8988T (cell line): Measurements from ENCODE around the gene HIP1.
"Not testable (repeated sequence)": the region's sequence is repeated elsewhere in the genome, so short reads cannot be mapped to it uniquely, and the experiment has no call there.

Experiments used
- DNase-seq: peaks from one replicate; pipeline ENCODE4 v3.0.0; 2011

The HIP1 gene

DNA sequence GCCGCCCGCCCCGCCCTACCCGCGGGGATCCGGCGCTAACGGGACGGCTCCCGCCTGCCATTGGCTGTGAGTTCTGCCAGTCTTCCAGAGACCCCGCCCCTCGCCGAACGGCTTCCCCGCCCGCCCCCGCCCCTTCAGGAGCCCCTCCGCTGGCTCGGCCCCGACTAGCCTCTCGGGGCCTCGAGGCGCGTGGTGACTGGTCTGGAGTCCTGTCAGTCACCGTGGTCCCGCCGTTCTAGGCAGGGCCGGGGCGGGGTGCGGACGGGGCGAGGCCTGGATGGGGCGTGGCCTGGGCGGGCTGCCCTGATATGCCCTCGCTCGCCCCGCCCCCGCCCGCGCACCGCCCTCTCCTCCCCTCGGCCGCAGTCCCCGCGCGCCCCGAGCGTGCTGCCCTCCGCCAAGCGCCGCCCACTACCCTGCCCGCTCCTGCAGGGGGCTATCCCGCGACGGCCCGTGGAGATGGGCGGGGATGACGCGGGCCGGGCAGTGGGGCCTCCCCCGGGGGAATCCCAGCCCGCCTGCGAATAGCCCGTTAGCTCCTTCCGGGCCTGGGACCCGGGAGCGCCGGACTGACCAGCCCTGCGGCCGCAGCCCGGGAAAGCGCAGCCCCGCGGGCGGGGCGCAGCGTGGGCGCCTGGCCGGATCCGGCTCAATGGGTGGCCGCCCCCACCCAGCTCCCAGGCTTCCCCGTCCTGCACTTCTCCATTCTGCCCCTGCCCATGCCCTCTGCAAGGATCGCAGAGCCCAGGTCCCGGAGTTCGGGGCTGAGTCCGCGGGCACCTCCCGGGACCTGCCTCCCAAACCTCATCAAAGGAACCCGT lies 444 bp upstream of the HIP1 start:
- DNase-seq: peak; percentile 92

DNA sequence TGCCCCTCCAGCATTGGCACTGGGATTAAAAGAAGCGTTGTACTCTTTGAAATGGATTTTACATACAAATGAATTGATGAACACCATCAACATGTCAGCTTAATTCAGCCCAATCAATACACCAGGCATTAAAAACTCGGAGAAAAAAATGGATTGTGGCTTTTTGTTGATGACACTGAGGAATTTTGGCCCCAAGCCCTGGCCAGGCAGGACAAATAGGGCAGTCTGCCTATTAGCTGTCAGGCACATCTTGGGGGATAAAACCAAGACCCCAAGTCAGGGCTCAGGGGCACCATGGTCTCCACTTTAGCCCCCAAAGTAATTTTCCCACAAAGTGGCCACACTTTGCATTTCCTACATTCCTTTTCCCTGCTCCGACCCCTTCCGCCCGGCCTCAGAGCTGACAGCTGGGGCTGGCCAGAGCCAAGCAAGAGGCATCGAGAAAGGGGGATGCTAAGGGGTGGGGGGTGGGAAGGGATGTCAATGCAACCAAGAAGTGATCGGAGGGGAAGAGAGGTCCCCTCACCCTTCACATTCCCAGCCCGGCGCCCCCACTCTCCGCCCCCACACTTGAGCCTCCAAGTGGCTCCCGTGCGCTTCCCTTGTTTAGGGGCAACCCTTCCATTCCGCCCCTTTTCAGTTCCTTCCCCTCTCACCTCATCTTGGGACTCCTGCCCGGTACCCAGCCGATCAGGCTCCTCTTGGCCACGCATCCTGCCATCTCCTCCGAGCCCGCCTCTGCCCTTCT lies 711 bp downstream of the HIP1 start:
- no peak for DNase-seq

DNA sequence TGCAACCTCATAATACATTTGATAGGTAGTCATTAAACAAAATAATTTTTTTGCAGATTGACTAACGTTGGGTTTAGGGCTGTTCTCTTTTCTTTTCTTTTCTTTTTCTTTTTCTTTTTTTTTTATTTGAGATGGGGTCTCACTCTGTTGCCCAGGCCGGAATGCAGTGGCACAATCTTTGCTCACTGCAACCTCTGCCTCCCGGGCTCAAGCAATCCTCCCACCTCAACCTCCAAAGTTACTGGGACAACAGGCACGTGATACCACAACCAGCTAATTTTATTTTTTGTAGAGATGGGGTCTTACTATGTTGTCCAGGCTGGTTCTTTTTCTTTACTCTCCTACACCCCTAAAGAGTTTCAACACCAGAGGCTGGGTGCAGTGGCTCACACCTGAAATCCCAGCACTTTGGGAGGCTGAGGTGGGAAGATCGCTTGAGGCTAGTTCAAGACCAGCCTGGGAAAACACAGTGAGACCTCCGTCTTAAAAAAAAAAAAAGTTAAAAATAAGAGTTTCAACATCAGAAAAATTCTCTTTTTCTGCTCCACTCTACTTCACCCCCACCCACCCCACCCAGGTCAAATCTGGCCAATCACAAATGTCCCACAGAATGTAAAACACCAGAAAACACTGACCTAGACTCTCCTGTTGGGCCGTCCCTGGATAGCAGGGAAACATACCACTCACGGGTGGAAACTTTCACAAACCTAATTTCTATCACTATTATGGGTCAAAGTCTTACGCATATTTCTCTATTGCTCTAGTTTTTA lies 3.0 kb downstream of the HIP1 start:
- no peak for DNase-seq

DNA sequence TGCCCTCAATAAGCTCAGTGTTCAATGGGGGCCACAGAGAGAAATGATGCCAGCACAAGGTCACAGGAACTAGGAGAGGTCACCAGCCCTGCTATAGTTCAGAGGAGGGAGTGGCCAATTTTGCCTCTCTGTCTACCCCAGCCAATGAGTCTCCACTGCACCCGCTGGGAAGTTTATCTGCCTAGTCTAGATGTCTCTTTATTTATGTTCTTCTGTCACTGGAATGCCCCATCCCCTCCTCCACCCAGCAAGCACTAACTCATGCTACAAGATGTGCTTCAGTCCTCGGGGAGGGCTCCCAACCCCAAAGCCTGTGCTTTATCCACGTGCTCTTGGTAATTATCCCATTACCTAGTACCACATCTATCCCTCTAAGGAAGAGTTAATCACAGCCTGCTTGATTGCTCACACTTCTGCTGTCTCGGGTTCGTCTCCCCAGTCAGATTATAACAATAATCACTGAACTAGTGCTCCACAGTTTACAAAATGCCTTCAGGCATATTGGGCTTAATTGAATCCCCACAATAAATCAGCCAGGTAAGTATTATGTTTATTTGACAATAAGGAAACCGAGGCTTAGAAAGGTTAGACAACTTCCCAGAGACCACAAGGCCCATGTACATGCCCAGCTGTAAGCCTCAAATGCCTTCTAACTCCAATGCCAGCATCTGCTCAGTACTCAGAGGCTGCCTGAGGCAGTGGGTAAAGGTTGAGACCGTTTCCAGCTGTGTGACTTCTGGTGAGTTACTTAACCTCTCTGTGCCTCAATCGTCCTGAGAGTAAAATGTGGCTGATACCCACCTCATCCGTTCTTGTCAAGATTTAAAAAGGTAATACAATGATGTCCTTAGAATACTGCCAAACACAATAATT lies 3.9 kb downstream of the HIP1 start:
- DNase-seq: no peak

- no peak for DNase-seq
Observed at GRCh38 chr7:75732764-75733630, 5.7 kb downstream of the HIP1 start.

- no peak for DNase-seq
Observed at GRCh38 chr7:75732016-75732521, 6.7 kb downstream of the HIP1 start.

DNA sequence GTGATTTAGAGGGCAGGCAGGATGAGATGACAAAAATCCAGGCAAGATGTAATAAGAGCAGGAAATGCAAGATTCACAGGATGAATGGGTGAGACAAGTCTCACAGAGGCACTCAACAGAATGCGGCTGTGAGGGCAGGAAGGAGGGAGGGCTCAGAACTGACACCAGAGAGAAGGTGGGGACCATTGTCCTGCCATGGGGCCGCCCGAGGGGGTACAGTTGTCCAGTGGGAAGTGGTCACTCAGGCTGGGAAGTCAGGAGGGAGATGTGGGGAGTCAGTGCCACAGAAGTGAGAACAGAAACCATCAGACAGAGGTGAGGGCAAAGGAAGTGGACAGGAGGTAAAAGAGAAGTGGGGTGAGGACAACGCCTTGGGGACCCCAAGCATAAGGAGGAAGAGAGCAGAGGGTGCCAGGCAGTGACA lies 8.9 kb downstream of the HIP1 start:
- no peak for DNase-seq

DNA sequence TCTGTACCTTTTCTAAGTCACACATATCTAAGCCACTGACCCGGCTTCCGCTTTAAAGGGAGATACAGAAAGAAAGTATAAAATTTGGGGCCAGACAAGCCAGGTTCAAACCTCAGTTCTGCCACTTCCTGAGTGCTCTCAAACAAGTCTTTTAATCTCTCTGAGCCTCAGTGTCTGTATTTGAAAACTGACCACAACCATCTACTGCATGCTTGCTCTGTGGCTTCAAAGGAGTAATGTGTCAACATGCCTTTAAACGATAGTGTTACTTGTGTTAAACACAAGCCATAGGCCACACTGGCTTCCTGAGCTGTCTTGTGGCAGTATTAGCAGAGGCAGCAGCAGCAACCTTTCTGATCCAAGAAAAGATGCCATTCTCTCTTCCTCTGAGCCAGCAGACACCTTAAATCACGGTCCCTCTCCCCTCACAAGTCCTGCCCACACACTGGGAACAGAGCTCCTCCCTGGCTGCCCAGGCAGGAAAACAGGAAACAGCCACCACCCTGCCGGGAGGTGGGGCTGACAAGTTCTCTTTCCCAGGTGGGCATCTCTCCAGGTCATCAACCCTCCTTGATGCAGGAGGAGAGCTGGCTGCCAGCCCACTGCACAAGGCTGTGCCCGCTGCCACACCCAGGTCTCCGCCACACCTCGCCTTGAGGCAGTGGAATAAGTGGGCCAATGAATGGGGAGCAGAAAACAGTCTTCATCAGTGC lies 10.7 kb downstream of the HIP1 start:
- no peak for DNase-seq

GRCh38 chr7:75727351-75727750 lies 11.4 kb downstream of the HIP1 start:
- DNase-seq: not testable (repeated sequence)

GRCh38 chr7:75725306-75725705 lies 13.4 kb downstream of the HIP1 start:
- no peak for DNase-seq

GRCh38 chr7:75723444-75723843 lies 15.3 kb downstream of the HIP1 start:
- DNase-seq: no peak

DNA sequence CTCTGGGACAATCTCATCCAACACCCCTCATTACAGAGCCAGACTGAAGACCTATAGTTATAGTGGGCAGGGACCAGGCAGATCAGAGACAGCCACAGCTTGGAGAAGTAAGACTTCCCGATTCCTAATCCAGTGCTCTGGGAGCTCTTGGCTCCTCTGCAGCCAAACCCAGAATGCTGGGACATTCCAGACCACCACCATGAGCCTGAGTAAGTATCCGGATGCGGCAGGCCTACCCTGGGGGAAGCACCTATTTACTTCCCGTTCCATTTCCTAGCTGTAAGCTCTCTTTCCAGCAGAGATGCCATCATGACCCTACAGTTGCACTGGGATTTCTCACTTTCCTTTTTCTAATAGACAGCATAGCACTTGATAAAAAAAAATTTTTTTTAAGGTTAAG lies 16.4 kb downstream of the HIP1 start:
- DNase-seq: no peak

DNA sequence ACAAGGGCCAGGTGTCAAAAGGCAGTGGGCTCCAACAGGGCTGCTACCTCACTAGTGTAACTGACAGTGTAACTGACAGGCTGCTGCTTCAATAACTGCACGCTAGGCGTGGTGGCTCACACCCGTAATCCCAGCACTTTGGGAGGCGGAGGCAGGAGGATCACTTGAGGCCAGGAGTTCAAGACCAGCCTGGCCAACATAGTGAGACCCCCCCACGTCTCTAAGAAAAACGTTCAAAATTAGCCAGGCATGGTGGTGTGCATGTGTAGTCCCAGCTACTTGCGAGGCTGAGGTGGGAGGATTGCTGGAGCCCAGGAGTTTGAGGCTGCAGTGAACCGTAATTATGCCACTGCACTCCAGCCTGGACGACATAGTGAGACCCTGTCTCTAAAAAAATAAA lies 16.8 kb downstream of the HIP1 start:
- DNase-seq: not testable (repeated sequence)

- no peak for DNase-seq
Observed at GRCh38 chr7:75721426-75721825, 17.3 kb downstream of the HIP1 start.

GRCh38 chr7:75719626-75720025 lies 19.1 kb downstream of the HIP1 start:
- no peak for DNase-seq

DNA sequence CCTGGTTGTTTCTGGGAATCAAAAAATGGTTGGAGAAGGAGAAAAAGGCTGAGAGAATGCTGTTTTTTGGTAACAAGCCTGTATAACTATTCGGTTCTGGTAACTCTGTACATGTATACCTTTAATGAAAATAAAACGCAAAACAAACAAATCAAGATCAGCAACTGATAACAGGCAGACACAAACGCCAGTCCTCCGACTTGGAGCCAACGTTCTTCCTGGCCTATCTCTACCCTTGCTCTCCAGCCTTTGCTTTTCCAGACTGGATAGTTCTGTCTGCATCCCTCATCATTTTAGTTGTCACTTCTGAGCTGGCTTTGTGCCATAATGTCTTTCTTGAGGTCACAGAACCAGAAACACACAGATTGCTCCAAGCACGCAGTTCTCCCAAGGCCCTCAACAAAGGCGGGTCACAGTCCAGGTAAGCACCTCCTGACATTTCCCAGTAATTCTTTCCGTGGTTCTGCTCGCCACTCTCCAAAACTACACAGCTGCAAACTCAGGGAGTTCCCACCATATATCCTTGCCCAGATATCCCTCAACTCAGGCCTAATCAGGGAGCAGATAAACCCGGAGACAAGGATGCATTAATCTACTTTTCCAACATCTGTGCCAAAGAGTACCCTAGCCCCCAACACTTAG lies 20.2 kb downstream of the HIP1 start:
- no peak for DNase-seq

- DNase-seq: not testable (repeated sequence)
Observed at GRCh38 chr7:75717746-75718145, 21.0 kb downstream of the HIP1 start.

GRCh38 chr7:75716992-75717626 lies 21.6 kb downstream of the HIP1 start:
- DNase-seq: no peak

DNA sequence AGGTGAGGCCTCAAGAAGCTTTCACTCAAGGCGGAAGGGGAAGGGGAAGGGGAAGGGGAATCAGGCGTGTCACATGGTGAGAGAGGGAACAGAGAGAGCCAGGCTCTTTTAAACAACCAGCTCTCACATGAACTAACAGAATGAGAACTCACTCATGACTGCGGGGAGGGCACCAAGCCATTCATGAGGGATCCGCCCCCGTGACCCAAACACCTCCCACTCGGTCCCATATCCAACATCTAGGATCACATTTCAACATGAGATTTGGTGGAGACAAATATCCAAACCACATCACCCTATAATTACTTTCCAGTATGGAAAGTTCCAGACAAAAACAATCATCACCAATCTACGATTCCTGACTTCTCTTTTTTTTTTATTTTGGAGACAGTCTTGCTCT lies 22.9 kb downstream of the HIP1 start:
- DNase-seq: no peak
